ENCODE results near the gene MAP7. TPM values are rescaled to one million over a fixed set of nuclear protein-coding genes. Genes with fewer than 3 reads are reported as not detected.

MAP7 gene
- total and polyA plus RNA-seq, 2 of the 13 experiments (the other 11 are each of a cell fraction or from before 2014, with no cell fraction given), result 0.04 TPM; not detected in 1

- DNase-seq (ENCODE audit: low spot score), result no peak
- Histone ChIP-seq H3K27ac (ENCODE audit: extremely low read length, insufficient read depth, low read length) (no peak overlapping the region), H3K36me3 (replicated peaks in 1 of 2; ENCODE audit: control insufficient read depth in 1 of 2, insufficient read depth in 2 of 2, low read length in 2 of 2) (no peaks in the 10 kb centered on the region), H3K79me2 (ENCODE audit: insufficient read depth, low read length) (no peaks in the 10 kb centered on the region), H3K4me3 (replicated peaks in 1 of 3; ENCODE audit: insufficient read depth in 1 of 3, low read depth in 2 of 3, low read length in 3 of 3) (no peak overlapping the region), H4K20me1 (ENCODE audit: insufficient read depth, low read length) (no peaks in the 10 kb centered on the region), H3K9me3 (ENCODE audit: low read length) (no peaks in the 10 kb centered on the region), H2AFZ (ENCODE audit: low read length) (no peak overlapping the region), H3K4me1 (ENCODE audit: insufficient read depth, low read length) (no peaks in the 10 kb centered on the region), H3K9ac (ENCODE audit: insufficient read depth, low read depth, low read length) (no peak overlapping the region), H3K4me2 (ENCODE audit: low read depth, low read length) (no peak overlapping the region), H3K27me3 (ENCODE audit: control insufficient read depth in 1 of 2, insufficient read depth in 2 of 2, low read length in 2 of 2) (peaks cover 0 to 20% of the 10 kb centered on the region in 2 experiments; a peak in 2 of 5 replicates)
- ChIA-PET POLR2A (no interaction called here), CTCF (ENCODE audit: low intra/inter-chr PET ratio, low total read pairs) (no interaction called here)
- intact Hi-C loops (cut with micrococcal nuclease; ENCODE audit: unreplicated experiment) (no loop called here), in situ Hi-C loops (cut with HindIII; ENCODE audit: extremely low pct_ligation_motif_present, low pct_unique_long_range_greater_than_20kb) (no loop called here)
- no peak for FAIRE-seq
- no peak for ATAC-seq
- 61% methylated on average over 3 of the region's 3 CpGs for WGBS (ENCODE audit: low lambda C conversion rate)
- no TSS peak for BruUV-seq (replicated peaks)
- TF ChIP-seq ZNF30 (CRISPR knock-in tag; IDR thresholded peaks at IDR 0.05) (no peak), DPF2 (CRISPR knock-in tag; IDR thresholded peaks at IDR 0.05; ENCODE audit: borderline replicate concordance, low read depth) (no peak), ZFX (CRISPR knock-in tag; IDR thresholded peaks at IDR 0.05; ENCODE audit: low read depth) (no peak), ZNF343 (CRISPR knock-in tag; IDR thresholded peaks at IDR 0.05) (no peak), ZNF430 (CRISPR knock-in tag; IDR thresholded peaks at IDR 0.05) (no peak)
Measured at GRCh38 chr6:136598048-136598447, 47.8 kb upstream of the MAP7 start.

DNA sequence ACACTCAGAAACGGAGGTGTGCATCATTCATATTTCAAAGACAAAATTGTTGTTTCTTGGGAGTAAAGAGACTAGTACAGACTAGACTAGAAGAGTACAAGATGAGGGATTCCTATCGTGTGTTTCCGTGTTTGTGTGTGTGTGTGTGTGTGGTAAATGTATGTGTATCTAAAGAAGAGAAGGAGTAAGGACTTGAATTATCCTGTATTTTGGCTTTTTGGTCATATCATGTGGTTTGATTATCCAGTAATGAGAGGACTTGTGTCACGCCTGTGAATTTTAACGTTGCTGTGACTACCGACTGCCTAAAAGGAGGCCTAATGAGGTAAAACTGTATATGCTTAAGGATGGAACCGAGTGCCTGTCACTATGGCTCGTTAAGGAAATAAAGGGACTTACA is 44.4 kb upstream of the MAP7 start:
- DNase-seq (ENCODE audit: low spot score) (no peak), FAIRE-seq (no peak), ATAC-seq (no peak)
- POLR2A ChIA-PET, result no interaction called here
- no peak overlapping the region for H2AFZ ChIP-seq (ENCODE audit: low read length)
- no peaks in the 10 kb centered on the region for H3K79me2 ChIP-seq (ENCODE audit: insufficient read depth, low read length)
- intact Hi-C loops (cut with micrococcal nuclease; ENCODE audit: unreplicated experiment), result no loop called here
- no peak overlapping the region for H3K27ac ChIP-seq (ENCODE audit: extremely low read length, insufficient read depth, low read length)
- no peaks in the 10 kb centered on the region for H4K20me1 ChIP-seq (ENCODE audit: insufficient read depth, low read length)
- no peaks in the 10 kb centered on the region for H3K9me3 ChIP-seq (ENCODE audit: low read length)
- CTCF ChIA-PET (ENCODE audit: low intra/inter-chr PET ratio, low total read pairs), result no interaction called here
- H3K4me1 ChIP-seq (ENCODE audit: insufficient read depth, low read length), result no peaks in the 10 kb centered on the region
- H3K27me3 ChIP-seq (ENCODE audit: control insufficient read depth in 1 of 2, insufficient read depth in 2 of 2, low read length in 2 of 2), result peaks cover 0 to 17% of the 10 kb centered on the region in 2 experiments; a peak in 3 of 5 replicates
- WGBS (ENCODE audit: low lambda C conversion rate), result 25% methylated on average over 8 of the region's 8 CpGs
- H3K36me3 ChIP-seq (replicated peaks in 1 of 2; ENCODE audit: control insufficient read depth in 1 of 2, insufficient read depth in 2 of 2, low read length in 2 of 2), result no peaks in the 10 kb centered on the region
- H3K9ac ChIP-seq (ENCODE audit: insufficient read depth, low read depth, low read length), result no peak overlapping the region
- no peak overlapping the region for H3K4me3 ChIP-seq (replicated peaks in 1 of 3; ENCODE audit: insufficient read depth in 1 of 3, low read depth in 2 of 3, low read length in 3 of 3)
- TF ChIP-seq NFE2L1 (CRISPR knock-in tag; IDR thresholded peaks at IDR 0.05; ENCODE audit: borderline replicate concordance) (no peak), ZNF782 (CRISPR knock-in tag; IDR thresholded peaks at IDR 0.05; ENCODE audit: borderline replicate concordance) (no peak), HMGXB3 (CRISPR knock-in tag; IDR thresholded peaks at IDR 0.05; ENCODE audit: borderline replicate concordance) (no peak), ZFP62 (CRISPR knock-in tag; IDR thresholded peaks at IDR 0.05) (no peak), KDM4B (CRISPR knock-in tag; IDR thresholded peaks at IDR 0.05) (no peak)
- no TSS peak for BruUV-seq (replicated peaks)
- in situ Hi-C loops (cut with HindIII; ENCODE audit: extremely low pct_ligation_motif_present, low pct_unique_long_range_greater_than_20kb), result no loop called here
- no peak overlapping the region for H3K4me2 ChIP-seq (ENCODE audit: low read depth, low read length)

Data from HepG2 (cell line).